Measurements from ENCODE around the gene TBC1D17. TPM values are rescaled to one million over a fixed set of nuclear protein-coding genes. Genes with fewer than 3 reads are reported as not detected.

Gene TBC1D17
- polyA plus RNA-seq, 6 donors from 2014 or later = 10.5 to 20.6 (median 12.3) TPM

- no peak for ATAC-seq (ENCODE audit: low read depth in 2 of 2)
- Mint-ChIP-seq H3K4me1 (peaks cover 35 to 69% (median 49%) of the 10 kb centered on the region in 3 donors), H3K4me3 (peak overlapping the region in 7 of 8 donors; percentile 15 to 82 (median 58)), H3K36me3 (peaks cover 6 to 7% of the 10 kb centered on the region in 2 donors), H3K27ac (peak overlapping the region in 3 of 6 donors; percentile 16 to 96 (median 83)), H3K27me3 (no peaks in the 10 kb centered on the region), H3K9me3 (peaks cover 0 to 3% (median 0%) of the 10 kb centered on the region in 7 donors)
- DNase-seq = no peak
These were observed 29.5 kb downstream of the TBC1D17 start for GRCh38 chr19:49906879-49907564.

- Mint-ChIP-seq H3K27me3 (no peaks in the 10 kb centered on the region), H3K4me1 (peaks cover 35 to 75% (median 55%) of the 10 kb centered on the region in 3 donors), H3K9me3 (peaks cover 0 to 3% (median 0%) of the 10 kb centered on the region in 7 donors), H3K4me3 (peak overlapping the region in 4 of 8 donors; percentile 5 to 61 (median 30)), H3K27ac (peak overlapping the region in 3 of 6 donors; percentile 51 to 83 (median 80)), H3K36me3 (peaks cover 7 to 8% of the 10 kb centered on the region in 2 donors)
- ATAC-seq (ENCODE audit: low read depth in 2 of 2) (peak in 1 of 2 donors; percentile 13), DNase-seq (no peak)
These were observed 30.4 kb downstream of the TBC1D17 start for GRCh38 chr19:49907745-49908446.

GRCh38 chr19:49908480-49909420 is 31.2 kb downstream of the TBC1D17 start:
- peaks cover 0 to 3% (median 0%) of the 10 kb centered on the region in 7 donors for H3K9me3 Mint-ChIP-seq
- H3K4me3 Mint-ChIP-seq = peak overlapping the region in 1 of 8 donors; percentile 12
- H3K4me1 Mint-ChIP-seq = peaks cover 38 to 84% (median 63%) of the 10 kb centered on the region in 3 donors
- ATAC-seq (ENCODE audit: low read depth in 2 of 2) (no peak), DNase-seq (no peak)
- peaks cover 7 to 14% of the 10 kb centered on the region in 2 donors for H3K36me3 Mint-ChIP-seq
- H3K27me3 Mint-ChIP-seq = no peaks in the 10 kb centered on the region
- H3K27ac Mint-ChIP-seq = peak overlapping the region in 2 of 6 donors; percentile 26 to 60

- H3K4me3 Mint-ChIP-seq = no peak overlapping the region
- peaks cover 11 to 14% of the 10 kb centered on the region in 2 donors for H3K36me3 Mint-ChIP-seq
- peaks cover 39 to 77% (median 59%) of the 10 kb centered on the region in 3 donors for H3K4me1 Mint-ChIP-seq
- ATAC-seq (ENCODE audit: low read depth in 2 of 2) = no peak
- H3K27me3 Mint-ChIP-seq = no peaks in the 10 kb centered on the region
- no peak for DNase-seq
- H3K27ac Mint-ChIP-seq = peak overlapping the region in 1 of 6 donors; percentile 89
- H3K9me3 Mint-ChIP-seq = peaks cover 0 to 3% (median 0%) of the 10 kb centered on the region in 7 donors
These were observed 32.7 kb downstream of the TBC1D17 start for GRCh38 chr19:49910179-49910578.

DNA sequence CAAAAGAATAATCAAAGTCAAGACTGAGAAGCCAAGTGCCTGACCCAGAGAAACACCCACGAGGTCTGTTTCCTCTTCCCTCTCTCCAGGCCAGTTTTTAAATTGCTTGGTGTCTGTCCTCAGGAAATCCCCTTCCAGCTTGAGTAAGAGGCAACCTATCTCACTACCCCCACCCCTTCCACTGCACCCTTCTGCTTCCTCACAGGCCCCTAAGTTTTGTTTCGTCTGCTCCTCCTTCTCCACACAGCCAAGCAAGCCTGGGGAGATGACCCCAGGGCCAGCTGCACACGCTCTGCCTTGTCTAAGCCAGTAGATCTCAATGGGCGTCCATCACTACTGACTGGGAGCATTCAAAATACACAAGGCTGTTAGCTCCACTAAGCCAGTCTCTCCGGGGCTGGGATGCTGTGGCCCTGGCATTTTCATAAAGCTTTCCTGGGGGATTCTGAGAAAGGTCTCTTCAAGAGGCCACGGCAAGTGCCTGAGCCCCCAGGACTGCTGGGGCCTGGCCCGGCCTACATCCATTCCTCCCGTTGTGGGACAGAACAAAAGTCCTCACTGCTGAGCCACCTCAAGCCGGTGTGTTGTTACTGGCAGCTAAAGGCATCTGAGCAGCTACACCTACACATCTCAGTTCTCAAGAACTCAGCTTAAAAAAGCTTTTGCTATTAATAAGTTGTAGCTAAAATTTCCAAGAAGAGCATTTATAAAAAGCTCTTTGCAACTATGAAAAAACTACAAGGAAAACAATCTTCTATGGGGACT is 34.1 kb downstream of the TBC1D17 start:
- peaks cover 0 to under 1% (median 0%) of the 10 kb centered on the region in 7 donors for H3K9me3 Mint-ChIP-seq
- peak overlapping the region; percentile 75 to 96 (median 92) for H3K27ac Mint-ChIP-seq
- no peaks in the 10 kb centered on the region for H3K27me3 Mint-ChIP-seq
- peaks cover 33 to 72% (median 47%) of the 10 kb centered on the region in 3 donors for H3K4me1 Mint-ChIP-seq
- peaks cover 10 to 14% of the 10 kb centered on the region in 2 donors for H3K36me3 Mint-ChIP-seq
- peak; percentile 42 for DNase-seq
- ATAC-seq (ENCODE audit: low read depth in 2 of 2) = peak; percentile 89
- H3K4me3 Mint-ChIP-seq = peak overlapping the region; percentile 1 to 75 (median 56)

GRCh38 chr19:49912965-49913685 is 35.6 kb downstream of the TBC1D17 start:
- Mint-ChIP-seq H3K9me3 (no peaks in the 10 kb centered on the region), H3K4me3 (peak overlapping the region in 1 of 8 donors; percentile 53), H3K4me1 (peaks cover 32 to 68% (median 50%) of the 10 kb centered on the region in 3 donors), H3K27ac (peak overlapping the region in 5 of 6 donors; percentile 35 to 86 (median 63)), H3K27me3 (no peaks in the 10 kb centered on the region), H3K36me3 (peaks cover 9 to 18% of the 10 kb centered on the region in 2 donors)
- ATAC-seq (ENCODE audit: low read depth in 2 of 2) (no peak), DNase-seq (no peak)

- peaks cover 32 to 66% (median 55%) of the 10 kb centered on the region in 3 donors for H3K4me1 Mint-ChIP-seq
- H3K27me3 Mint-ChIP-seq = no peaks in the 10 kb centered on the region
- no peaks in the 10 kb centered on the region for H3K9me3 Mint-ChIP-seq
- no peak for DNase-seq
- peak overlapping the region in 1 of 8 donors; percentile 5 for H3K4me3 Mint-ChIP-seq
- peak overlapping the region in 2 of 6 donors; percentile 51 to 72 for H3K27ac Mint-ChIP-seq
- ATAC-seq (ENCODE audit: low read depth in 2 of 2) = no peak
- peaks cover 9 to 18% of the 10 kb centered on the region in 2 donors for H3K36me3 Mint-ChIP-seq
These were observed 36.2 kb downstream of the TBC1D17 start for GRCh38 chr19:49913720-49914119.

DNA sequence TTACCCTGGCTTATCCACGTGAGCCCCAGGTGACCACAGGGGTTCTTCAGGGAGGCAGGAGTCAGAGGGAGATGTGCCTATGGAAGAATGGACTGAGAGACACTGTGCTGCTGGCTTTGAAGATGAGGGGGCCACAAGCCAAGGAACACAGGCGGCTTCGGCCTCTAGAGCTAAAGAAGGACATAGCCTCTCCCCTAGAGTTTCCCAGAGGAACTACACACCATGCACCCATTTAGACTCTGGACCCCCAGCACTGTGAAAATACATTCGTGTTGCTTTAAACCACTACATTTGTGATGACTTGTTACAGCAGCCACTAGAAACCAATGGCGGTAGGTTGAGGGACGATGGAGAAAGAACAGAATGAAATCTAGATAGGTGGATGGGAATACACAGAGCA is 37.8 kb downstream of the TBC1D17 start:
- ATAC-seq (ENCODE audit: low read depth in 2 of 2) (no peak), DNase-seq (no peak)
- Mint-ChIP-seq H3K4me3 (peak overlapping the region in 1 of 8 donors; percentile 11), H3K36me3 (peaks cover 9 to 18% of the 10 kb centered on the region in 2 donors), H3K9me3 (no peaks in the 10 kb centered on the region), H3K27ac (peak overlapping the region in 5 of 6 donors; percentile 18 to 83 (median 71)), H3K27me3 (no peaks in the 10 kb centered on the region), H3K4me1 (peaks cover 38 to 68% (median 53%) of the 10 kb centered on the region in 3 donors)

DNA sequence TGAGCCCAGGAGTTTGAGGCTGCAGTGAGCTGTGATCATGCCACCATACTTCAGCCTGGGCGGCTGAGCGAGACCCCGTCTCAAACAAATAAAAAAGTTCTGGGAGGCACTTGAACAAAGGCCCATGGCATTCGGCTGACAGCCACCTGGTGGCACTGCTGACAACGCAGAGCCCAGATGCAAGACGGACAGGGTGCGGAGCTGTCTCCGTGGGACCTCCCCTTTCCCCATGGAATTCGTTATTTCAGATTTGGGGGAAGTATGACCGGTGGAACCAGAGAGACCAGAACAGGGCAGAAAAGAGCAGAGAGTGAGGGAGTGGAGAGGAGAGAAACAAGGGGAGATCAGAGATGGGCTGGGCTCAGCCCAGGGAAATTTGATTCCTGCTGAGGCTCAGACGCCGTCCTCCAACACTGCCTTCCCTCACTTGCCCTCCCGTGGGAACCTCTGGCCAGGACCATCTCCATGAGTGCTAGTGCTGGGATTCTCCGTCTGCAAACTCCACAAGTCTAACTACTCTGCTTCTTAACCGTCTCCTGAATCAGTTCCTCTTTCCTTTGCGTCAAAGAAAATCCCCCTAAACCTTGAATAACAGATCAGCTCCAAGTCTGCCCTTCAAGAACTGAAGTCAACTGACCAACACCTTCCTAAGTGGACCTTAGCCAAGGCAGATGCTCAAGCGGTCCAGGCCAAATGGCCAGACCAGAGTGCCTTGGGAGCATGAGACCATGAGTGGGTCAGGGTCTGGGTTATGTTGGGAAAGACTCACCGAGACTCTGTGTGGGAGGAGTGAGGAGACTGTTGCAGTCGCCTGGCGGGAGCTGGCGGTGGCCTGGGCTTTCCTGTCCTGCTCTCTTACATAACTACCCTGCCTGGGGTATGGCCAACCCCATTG is 39.6 kb downstream of the TBC1D17 start:
- ATAC-seq (ENCODE audit: low read depth in 2 of 2) (peak in 1 of 2 donors; percentile 78), DNase-seq (no peak)
- Mint-ChIP-seq H3K4me1 (peaks cover 34 to 66% (median 53%) of the 10 kb centered on the region in 3 donors), H3K27me3 (no peaks in the 10 kb centered on the region), H3K36me3 (peaks cover 9 to 18% of the 10 kb centered on the region in 2 donors), H3K9me3 (no peaks in the 10 kb centered on the region), H3K27ac (peak overlapping the region; percentile 70 to 97 (median 74)), H3K4me3 (peak overlapping the region in 4 of 8 donors; percentile 1 to 76 (median 57))

GRCh38 chr19:49918089-49918488 is 40.6 kb downstream of the TBC1D17 start:
- Mint-ChIP-seq H3K4me3 (peak overlapping the region in 2 of 8 donors; percentile 44 to 67), H3K27ac (peak overlapping the region in 3 of 6 donors; percentile 15 to 97 (median 61)), H3K9me3 (no peaks in the 10 kb centered on the region), H3K4me1 (peaks cover 34 to 63% (median 47%) of the 10 kb centered on the region in 3 donors), H3K27me3 (no peaks in the 10 kb centered on the region), H3K36me3 (peaks cover 4 to 18% of the 10 kb centered on the region in 2 donors)
- no peak for ATAC-seq (ENCODE audit: low read depth in 2 of 2)
- DNase-seq = no peak
